SK-N-MC (cell line): ENCODE data around the gene ASCC1.
"Not testable (repeated sequence)": the region's sequence is repeated elsewhere in the genome, so short reads cannot be mapped to it uniquely, and the experiment has no call there.

Experiments used
- EZH2 ChIP-seq: fragments of 200-600 bp; sonication (generic); IDR thresholded peaks from one replicate; pipeline ENCODE4 v1.6.1; 2017; ENCODE audit warnings: antibody characterized with exemption
- FOXP2 ChIP-seq: optimal IDR thresholded peaks from 2 replicates; pipeline ENCODE3; 2011; ENCODE audit warnings: mild to moderate bottlenecking, moderate library complexity; ENCODE audit not compliant: insufficient read depth; ENCODE audit errors: extremely low read length, control extremely low read depth
- POLR2AphosphoS5 ChIP-seq: IDR thresholded peaks from 2 replicates; pipeline ENCODE4 v1.6.1; 2012; ENCODE audit warnings: mild to moderate bottlenecking, low read depth, low read length, borderline replicate concordance

DNA sequence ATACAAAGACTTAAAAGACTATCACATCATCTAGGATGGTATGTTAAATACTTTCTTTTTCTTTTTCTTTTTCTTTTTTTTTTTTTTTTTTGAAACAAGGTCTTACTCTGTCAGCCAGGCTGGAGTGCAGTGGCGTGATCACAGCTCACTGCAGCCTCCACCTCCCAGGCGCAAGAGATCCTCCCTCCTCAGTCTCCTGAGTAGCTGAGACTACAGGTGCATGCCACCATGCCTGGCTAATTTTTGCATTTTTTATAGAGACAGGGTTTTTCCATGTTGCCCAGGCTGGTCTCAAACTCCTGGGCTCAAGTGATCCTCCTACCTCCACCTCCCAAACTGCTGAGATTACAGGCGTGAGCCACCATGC, 108.1 kb downstream of the ASCC1 start:
- TF ChIP-seq EZH2, FOXP2, POLR2AphosphoS5: not testable (repeated sequence)
